ENCODE results near the gene IQSEC1.

The IQSEC1 gene

GRCh38 chr3:12947504-12948369 lies 125.5 kb downstream of the IQSEC1 start:
- DNase-seq: no peak

GRCh38 chr3:12946649-12947316 lies 126.4 kb downstream of the IQSEC1 start:
- DNase-seq: no peak

- no peak for DNase-seq
Observed at GRCh38 chr3:12946251-12946648, 127.0 kb downstream of the IQSEC1 start.

GRCh38 chr3:12944849-12945248 lies 128.4 kb downstream of the IQSEC1 start:
- no peak for DNase-seq

- no peak for DNase-seq
Observed at GRCh38 chr3:12944413-12944812, 128.8 kb downstream of the IQSEC1 start.

- no peak for DNase-seq
Observed at GRCh38 chr3:12943124-12944021, 129.9 kb downstream of the IQSEC1 start.

- no peak for DNase-seq
Observed at GRCh38 chr3:12941495-12942023, 131.7 kb downstream of the IQSEC1 start.

GRCh38 chr3:12940854-12941253 lies 132.4 kb downstream of the IQSEC1 start:
- no peak for DNase-seq

- no peak for DNase-seq
Observed at GRCh38 chr3:12939137-12939536, 134.1 kb downstream of the IQSEC1 start.

- no peak for DNase-seq
Observed at GRCh38 chr3:12938258-12938711, 134.9 kb downstream of the IQSEC1 start.

GRCh38 chr3:12935861-12936830 lies 137.1 kb downstream of the IQSEC1 start:
- no peak for DNase-seq

- no peak for DNase-seq
Observed at GRCh38 chr3:12935023-12935860, 138.0 kb downstream of the IQSEC1 start.

- DNase-seq: no peak
Observed at GRCh38 chr3:12934431-12934830, 138.8 kb downstream of the IQSEC1 start.

- no peak for DNase-seq
Observed at GRCh38 chr3:12933901-12934300, 139.3 kb downstream of the IQSEC1 start.

GRCh38 chr3:12932754-12933153 lies 140.5 kb downstream of the IQSEC1 start:
- no peak for DNase-seq

GRCh38 chr3:12932347-12932746 lies 140.9 kb downstream of the IQSEC1 start:
- no peak for DNase-seq

- no peak for DNase-seq
Observed at GRCh38 chr3:12931273-12931905, 141.8 kb downstream of the IQSEC1 start.

- no peak for DNase-seq
Observed at GRCh38 chr3:12929801-12930200, 143.4 kb downstream of the IQSEC1 start.

GRCh38 chr3:12926660-12927059 lies 146.6 kb downstream of the IQSEC1 start:
- DNase-seq: no peak

- DNase-seq: no peak
Observed at GRCh38 chr3:12925648-12926047, 147.6 kb downstream of the IQSEC1 start.

Measured in activated CD8-positive, alpha-beta memory T cell treated with anti-CD3 and anti-CD28 coated beads, Interleukin-2, amount 50 U/mL, for 48 hours (primary cell).